ENCODE data around the gene CD72.

- peak in 1 of 4 donors; percentile 42 for TF ChIP-seq POLR2A (IDR thresholded peaks at IDR 0.05)
- no peak for TF ChIP-seq CTCF (IDR thresholded peaks at IDR 0.05)
Observed at GRCh38 chr9:35659340-35659739, 41.1 kb upstream of the CD72 start.

All from esophagus squamous epithelium (tissue), 4 donors.